Inferior parietal cortex (tissue), 1 donor: Measurements from ENCODE around the gene OR2S2.
"Not testable (repeated sequence)": the region's sequence is repeated elsewhere in the genome, so short reads cannot be mapped to it uniquely, and the experiment has no call there.

Experiments
- DNase-seq: peaks from one replicate; pipeline ENCODE4 v3.0.0-alpha.2; 2016; ENCODE audit errors: extremely low spot score

OR2S2 gene

DNA sequence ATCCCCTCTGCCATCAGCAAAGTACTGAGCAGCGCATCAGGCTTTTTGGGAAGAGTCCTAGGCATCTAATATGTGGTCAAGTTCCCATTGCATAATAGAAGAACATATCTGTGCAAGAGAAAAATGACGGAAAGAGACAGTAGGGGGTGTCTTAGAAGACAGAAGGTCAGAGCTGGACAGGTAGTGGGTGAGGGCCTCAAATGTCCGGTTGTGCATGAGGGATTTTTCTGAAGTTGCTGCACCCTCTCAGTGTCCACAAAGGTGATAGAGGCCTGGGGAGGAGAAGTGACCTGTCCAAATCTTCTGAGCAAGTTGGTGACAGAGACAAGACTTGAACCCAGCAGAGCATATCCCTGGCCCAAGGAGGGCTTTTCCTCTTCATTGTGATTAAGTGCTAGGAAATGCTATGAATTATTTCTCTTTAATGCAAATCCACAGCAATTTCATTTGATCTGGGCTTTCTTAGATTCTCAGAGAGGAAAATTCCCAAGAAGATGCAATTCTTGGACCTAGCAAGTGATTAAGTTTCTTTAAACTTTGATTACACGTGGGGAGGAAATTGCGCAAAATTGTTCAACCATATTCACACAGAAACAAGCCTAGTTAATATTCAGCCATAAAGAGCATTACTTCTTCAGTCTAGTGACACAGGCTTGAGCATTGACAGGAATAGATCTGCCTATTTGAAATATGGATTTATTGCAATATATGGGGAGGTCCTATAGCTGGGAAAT is at the start of gene OR2S2:
OR2S2 (minus strand) TSS at position 51 of the 734 bp plus-strand sequence. CDS start 56 bp downstream, outside the sequence.
- no peak for DNase-seq

GRCh38 chr9:36007316-36007708 is 49.4 kb upstream of the OR2S2 start:
- DNase-seq: no peak

GRCh38 chr9:36006549-36007315 is 48.8 kb upstream of the OR2S2 start:
- no peak for DNase-seq

DNA sequence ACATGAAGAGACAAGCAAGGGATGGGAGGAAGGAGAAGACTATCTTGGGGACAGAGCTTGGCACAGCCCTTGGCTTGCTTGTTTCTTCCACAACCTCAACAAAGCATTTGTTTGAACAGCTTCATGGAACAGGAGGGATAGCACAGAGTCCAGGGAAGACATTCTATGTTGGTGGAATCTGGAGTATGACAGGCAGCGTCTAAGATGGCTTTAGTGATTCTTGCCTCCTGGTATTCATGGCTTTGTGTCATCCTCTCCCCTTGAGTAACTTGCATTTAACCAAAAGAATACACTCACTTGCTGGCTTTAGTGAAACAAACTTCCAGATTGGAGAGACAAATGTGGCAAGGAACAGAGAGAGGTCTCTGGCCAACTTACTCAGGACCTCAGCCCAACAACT is 47.9 kb upstream of the OR2S2 start:
- DNase-seq: no peak

- no peak for DNase-seq
Observed at GRCh38 chr9:35998333-35998732, 40.4 kb upstream of the OR2S2 start.

- DNase-seq: not testable (repeated sequence)
Observed at GRCh38 chr9:35997016-35997415, 39.1 kb upstream of the OR2S2 start.

- DNase-seq: no peak
Observed at GRCh38 chr9:35996358-35996970, 38.5 kb upstream of the OR2S2 start.

GRCh38 chr9:35994959-35995358 is 37.0 kb upstream of the OR2S2 start:
- DNase-seq: no peak

DNA sequence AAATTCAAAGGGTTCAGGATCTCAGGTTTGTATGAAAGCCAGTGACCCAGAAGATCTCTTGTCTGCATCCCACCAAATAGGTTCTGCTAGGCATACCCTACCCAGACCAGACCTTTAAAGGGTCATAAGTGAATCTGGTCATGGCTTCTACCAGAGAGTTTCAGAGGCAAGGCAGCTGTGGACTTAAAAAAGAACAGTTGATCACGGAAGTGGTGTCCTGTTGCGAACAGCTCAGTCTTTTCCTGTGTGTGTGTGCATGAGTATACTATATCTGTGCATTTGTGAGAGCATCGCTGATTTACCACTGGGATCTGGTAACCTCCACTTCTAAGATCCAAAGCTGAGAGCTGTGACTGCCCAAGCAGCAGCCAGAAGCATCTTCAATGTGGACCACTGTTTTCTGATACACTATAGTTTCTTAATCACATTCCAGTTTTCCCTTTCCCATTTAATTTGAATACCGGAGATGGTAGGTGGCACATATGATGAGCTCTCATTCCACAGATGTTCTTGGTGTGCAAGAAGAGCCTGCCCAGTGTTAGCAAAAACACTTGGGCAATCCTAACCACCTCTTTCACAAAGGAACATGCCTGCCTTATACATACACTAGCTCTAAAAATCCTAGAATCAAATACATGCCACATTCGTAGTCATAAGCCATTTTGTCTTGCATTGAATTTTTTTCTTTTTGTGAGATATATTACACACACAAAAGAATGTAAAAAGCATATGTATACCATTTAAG is 36.2 kb upstream of the OR2S2 start:
- no peak for DNase-seq

DNA sequence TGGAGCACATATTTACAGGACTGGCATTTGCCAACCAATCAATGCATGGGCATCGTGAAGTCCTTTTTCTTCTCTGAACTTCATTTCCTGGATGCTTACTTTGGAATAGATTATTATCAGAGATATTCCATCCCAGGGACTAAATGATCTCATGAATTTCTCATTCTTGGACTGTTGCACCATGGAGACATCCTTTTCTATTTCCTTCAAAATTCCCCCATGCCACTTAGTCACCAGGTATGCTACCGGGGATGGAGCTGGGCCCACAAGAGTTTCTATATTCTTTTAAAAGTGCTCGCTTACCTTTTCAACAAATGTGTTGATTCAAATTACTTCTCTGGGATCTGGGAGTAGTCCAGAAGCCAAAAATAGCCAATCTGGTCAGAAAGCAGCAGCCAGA is 35.2 kb upstream of the OR2S2 start:
- not testable (repeated sequence) for DNase-seq

DNA sequence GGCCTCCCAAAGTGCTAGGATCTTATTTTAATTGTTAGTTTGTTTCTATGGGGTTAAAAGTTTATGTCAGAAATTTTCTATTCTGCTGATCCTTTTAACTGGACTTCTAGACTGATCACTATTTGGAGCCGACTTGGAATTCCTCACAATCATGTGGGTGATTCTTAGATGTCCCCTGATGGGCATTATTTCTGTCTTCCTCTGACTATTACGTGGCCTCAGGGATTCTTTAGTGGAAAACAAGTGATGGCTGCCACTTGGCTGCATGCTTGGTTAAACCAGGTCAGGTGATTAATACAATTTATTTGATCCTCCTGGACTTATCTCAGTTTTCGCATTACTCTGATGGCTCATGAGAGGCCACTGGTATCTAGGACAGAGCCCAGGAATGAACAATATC is 32.2 kb upstream of the OR2S2 start:
- DNase-seq: no peak

DNA sequence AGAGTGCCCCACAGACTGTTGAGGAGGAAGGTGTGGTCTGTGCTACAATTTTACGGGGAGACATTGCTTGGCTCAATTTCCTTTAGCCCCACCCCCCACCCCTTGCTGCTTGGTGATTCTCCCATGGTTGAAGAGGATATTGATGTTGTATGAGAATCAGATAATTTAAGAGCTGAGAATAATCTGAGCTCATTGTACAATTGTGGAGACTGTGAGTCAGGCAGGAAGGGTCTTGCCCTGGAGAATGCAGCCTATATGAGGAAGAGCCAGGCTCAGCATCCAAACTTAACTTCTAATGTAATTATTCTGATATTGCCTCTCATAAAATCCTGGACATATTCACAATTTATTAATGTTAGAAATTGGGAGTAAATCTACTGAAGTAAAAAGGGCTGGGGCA is 26.1 kb upstream of the OR2S2 start:
- no peak for DNase-seq

- DNase-seq: no peak
Observed at GRCh38 chr9:35981699-35982098, 23.7 kb upstream of the OR2S2 start.

DNA sequence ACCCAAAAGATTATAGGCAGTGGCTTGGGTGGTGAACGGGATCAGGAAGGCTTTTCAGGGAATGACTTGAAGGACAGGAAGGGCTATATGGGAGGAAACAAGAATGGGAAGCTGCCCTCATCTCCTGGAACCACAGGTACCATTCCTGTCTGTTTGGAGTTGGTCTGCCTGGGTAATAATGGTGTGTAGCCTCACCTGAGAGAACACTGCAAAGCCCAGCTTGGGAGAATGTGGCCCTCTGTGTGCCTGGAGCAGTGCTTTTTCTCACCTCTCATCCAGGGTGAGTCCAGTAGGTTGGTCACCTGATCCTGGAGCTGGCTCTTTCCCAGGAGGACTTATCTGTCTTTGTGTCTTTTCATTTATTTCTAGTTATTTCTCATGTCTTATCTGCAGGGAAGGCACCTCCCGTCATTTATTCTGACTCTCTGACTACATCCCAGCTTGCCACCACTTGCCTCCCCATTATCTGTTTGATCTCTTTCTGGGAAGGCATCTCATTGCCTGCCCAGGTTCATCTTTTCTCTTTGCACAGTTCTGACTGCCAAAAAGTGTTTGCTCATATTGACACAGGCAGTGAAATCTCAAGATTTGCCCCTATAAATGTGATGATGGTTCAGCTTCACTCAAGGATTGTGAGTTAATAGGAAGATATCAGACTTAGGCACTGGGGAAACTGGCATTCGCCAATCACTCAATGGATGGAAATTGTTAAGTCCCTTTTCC is 22.5 kb upstream of the OR2S2 start:
- DNase-seq: no peak

DNA sequence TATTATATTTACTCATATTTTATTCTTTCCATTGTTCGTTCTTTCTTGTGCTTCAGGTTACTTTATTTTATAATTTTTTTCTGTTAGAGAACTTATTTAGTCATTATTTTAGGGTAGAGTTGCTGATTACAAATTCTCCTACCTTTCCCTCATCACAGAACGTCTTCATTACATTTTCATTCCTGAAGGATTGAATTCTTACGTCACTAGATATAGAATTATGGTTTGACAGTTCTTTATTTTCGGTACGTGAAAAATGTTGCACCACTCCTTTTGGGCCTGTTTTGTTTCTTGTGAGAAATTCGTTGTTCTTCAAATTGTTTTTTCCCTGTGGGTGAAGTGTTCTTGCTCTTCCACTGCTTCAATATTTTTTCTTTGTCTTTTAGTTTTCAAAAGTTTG is 20.8 kb upstream of the OR2S2 start:
- DNase-seq: no peak

GRCh38 chr9:35976726-35977125 is 18.8 kb upstream of the OR2S2 start:
- DNase-seq: no peak

GRCh38 chr9:35974800-35975199 is 16.8 kb upstream of the OR2S2 start:
- DNase-seq: no peak

- DNase-seq: no peak
Observed at GRCh38 chr9:35972093-35972492, 14.1 kb upstream of the OR2S2 start.

DNA sequence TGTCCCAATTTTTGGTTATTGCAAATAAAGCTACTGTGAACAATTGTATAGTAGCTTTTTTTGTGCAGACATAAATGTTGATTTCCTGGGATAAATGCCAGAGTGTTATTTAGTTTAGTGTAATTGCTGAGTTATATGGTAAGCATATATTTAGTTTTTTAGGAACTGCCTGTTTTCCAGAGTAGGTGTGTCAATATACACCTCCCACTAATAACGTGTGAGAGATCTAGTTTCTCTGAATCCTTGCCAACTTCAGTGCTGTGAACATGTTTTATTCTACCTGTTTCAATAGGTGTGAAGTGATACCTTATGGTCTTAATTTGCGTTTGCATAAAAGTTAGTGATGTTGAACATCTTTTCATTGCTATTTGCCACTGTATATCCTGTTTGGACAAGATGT is 9.1 kb upstream of the OR2S2 start:
- DNase-seq: no peak

GRCh38 chr9:35966433-35966832 is 8.5 kb upstream of the OR2S2 start:
- DNase-seq: no peak

DNA sequence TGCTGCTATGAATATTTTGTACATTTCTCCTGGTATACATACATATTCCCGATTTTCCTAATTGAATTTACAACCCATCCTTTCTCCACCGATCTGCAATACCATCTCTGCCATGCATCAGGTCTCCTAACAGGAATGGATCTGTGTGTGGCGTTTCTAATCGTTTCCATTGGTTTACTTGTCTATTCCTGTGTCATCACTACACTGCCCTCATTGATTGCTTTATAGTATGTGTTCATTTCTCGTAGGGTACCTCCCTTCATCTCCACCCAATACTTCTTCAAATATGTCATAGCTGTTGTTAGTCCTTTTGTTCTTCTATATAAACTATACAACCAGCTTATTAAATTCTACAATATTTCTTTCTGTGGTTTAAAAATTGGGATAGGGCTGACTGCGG is 7.1 kb upstream of the OR2S2 start:
- DNase-seq: no peak
